Rectal smooth muscle tissue (tissue), 1 donor: ENCODE results near the gene TAF1C.

ENCODE experiments used
- H3K27ac ChIP-seq: one replicate; pipeline ENCODE4 v1.7.0; 2013; ENCODE audit warnings: low read depth, low read length, inconsistent platforms
- H3K27me3 ChIP-seq: one replicate; pipeline ENCODE4 v1.7.0; 2013; ENCODE audit warnings: low read length; ENCODE audit not compliant: control insufficient read depth, insufficient read depth
- H3K36me3 ChIP-seq: one replicate; pipeline ENCODE4 v1.7.0; 2013; ENCODE audit warnings: low read length; ENCODE audit not compliant: control insufficient read depth, insufficient read depth
- H3K4me1 ChIP-seq: one replicate; pipeline ENCODE4 v1.7.0; 2013; ENCODE audit warnings: low read length; ENCODE audit not compliant: control insufficient read depth, insufficient read depth
- H3K4me3 ChIP-seq: one replicate; pipeline ENCODE4 v1.7.0; 2013; ENCODE audit warnings: low read length
- H3K9ac ChIP-seq: one replicate; pipeline ENCODE4 v1.7.0; 2013; ENCODE audit warnings: low read length

Gene TAF1C

GRCh38 chr16:84159800-84160199 lies 27.1 kb downstream of the TAF1C start:
- Histone ChIP-seq H3K36me3 (no peaks in the 10 kb centered on the region), H3K4me1 (no peaks in the 10 kb centered on the region), H3K27ac (no peak overlapping the region), H3K4me3 (no peak overlapping the region), H3K9ac (no peak overlapping the region), H3K27me3 (peaks cover 5% of the 10 kb centered on the region)

- Histone ChIP-seq H3K9ac (no peak overlapping the region), H3K4me3 (no peak overlapping the region), H3K27me3 (peaks cover 5% of the 10 kb centered on the region), H3K4me1 (no peaks in the 10 kb centered on the region), H3K27ac (no peak overlapping the region), H3K36me3 (no peaks in the 10 kb centered on the region)
These were observed 27.9 kb downstream of the TAF1C start for GRCh38 chr16:84159007-84159406.

DNA sequence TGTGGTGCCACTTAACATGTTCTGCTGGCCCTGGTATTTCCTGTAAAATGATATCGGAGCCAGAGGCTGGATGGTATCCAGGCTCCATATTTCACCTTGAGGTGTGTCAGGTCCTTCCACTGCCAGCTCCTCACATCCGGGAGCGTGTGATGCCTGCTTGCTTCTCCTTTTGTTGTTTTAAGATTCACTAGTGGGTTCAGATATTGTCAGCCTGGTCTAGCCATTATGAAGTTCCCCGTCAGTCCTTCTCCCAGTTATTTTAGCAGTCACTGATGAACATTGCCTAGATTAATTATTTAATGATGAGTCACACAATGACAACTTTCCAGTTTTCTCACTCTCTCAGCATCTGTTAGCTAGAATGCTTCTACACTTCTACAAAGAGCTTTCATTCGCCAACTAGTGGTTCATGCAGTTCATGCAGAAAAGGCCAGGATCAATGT lies 30.5 kb downstream of the TAF1C start:
- Histone ChIP-seq H3K36me3 (no peaks in the 10 kb centered on the region), H3K4me3 (no peak overlapping the region), H3K27me3 (peaks cover 5% of the 10 kb centered on the region), H3K27ac (no peak overlapping the region), H3K9ac (no peak overlapping the region), H3K4me1 (no peaks in the 10 kb centered on the region)

- Histone ChIP-seq H3K4me1 (no peaks in the 10 kb centered on the region), H3K27me3 (peaks cover 5% of the 10 kb centered on the region), H3K27ac (no peak overlapping the region), H3K36me3 (no peaks in the 10 kb centered on the region), H3K4me3 (no peak overlapping the region), H3K9ac (no peak overlapping the region)
These were observed 31.1 kb downstream of the TAF1C start for GRCh38 chr16:84155771-84156170.

DNA sequence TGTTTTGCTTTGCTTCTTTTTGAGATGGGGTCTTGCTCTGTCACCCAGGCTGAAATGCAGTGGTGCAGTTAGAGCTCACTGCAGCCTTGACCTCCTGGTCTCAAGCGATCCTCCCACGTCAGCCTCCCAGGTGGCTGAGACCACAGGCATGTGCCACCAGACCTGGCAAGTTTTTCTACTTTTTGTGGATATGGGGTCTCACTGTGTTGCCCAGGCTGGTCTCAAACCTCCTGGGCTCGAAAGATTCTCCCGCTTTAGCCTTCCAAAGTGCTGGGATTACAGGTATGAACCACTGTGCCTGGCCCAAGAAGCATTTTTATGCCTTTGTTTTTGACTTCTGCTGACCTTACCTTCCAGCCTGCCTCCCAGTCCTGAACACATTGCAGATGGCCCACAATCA lies 31.6 kb downstream of the TAF1C start:
- no peaks in the 10 kb centered on the region for H3K4me1 ChIP-seq
- no peak overlapping the region for H3K4me3 ChIP-seq
- peaks cover 5% of the 10 kb centered on the region for H3K27me3 ChIP-seq
- H3K9ac ChIP-seq = no peak overlapping the region
- no peak overlapping the region for H3K27ac ChIP-seq
- H3K36me3 ChIP-seq = no peaks in the 10 kb centered on the region

DNA sequence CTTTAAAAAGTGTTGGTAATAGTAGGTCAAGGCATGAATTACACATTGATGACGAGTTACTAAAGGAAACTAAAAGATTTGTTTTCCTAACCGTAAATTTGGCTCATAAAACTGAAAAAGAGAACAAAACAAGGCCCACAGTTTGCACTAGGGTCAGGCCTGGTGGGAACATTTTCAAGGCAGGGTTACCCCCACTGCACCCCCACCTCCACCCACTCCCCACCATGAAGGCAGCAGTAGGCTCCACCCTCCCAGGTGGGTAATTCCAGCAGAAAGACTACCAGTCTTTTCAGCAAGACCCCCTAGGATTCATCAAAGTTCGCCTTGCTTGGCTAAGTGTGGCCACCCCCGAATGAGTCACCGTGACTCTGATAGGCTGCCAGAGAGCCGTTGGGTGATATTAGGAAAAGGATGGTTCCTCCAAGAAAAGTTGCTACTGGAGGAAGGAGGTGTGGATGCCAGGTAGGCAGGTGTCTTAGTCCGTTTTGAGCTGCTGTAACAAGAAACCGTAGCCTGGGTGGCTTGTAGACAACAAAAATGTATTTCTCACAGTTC lies 33.1 kb downstream of the TAF1C start:
- Histone ChIP-seq H3K9ac (no peak overlapping the region), H3K27ac (no peak overlapping the region), H3K27me3 (peaks cover 5% of the 10 kb centered on the region), H3K36me3 (no peaks in the 10 kb centered on the region), H3K4me3 (no peak overlapping the region), H3K4me1 (no peaks in the 10 kb centered on the region)

DNA sequence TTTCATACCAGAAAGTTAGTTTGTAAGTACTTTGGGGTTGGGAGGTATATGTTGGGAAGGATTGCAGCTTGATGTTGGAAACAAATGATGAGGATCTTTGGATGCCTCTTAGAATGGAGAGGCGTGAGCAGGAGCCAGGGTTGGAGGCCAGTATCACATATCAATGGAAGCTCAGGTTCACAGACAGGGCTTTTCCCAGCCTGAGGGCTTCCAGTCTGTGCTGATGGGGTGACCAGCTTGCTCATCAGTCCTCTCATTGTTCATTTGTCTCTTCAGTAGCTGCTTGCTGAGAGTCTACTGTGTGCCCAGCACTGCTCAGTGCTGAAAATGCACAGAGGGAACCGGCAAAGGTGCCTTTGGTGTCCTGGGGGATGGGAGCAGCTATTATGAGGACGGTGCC lies 35.9 kb downstream of the TAF1C start:
- no peak overlapping the region for H3K9ac ChIP-seq
- no peak overlapping the region for H3K27ac ChIP-seq
- no peaks in the 10 kb centered on the region for H3K4me1 ChIP-seq
- H3K27me3 ChIP-seq = no peaks in the 10 kb centered on the region
- no peak overlapping the region for H3K4me3 ChIP-seq
- no peaks in the 10 kb centered on the region for H3K36me3 ChIP-seq

GRCh38 chr16:84144859-84145639 lies 41.8 kb downstream of the TAF1C start, which contains the start of the genes DNAAF1 and HSDL1:
Gene DNAAF1 (plus strand): TSS chr16:84145308. CDS start chr16:84145441, 133 bp downstream.
Gene HSDL1 (minus strand): TSS chr16:84145177. CDS start chr16:84131321, 13,856 bp downstream.
- Histone ChIP-seq H3K27ac (peak within 1 kb of the TSS; percentile 64), H3K9ac (peak within 1 kb of the TSS; percentile 40), H3K4me3 (peak within 1 kb of the TSS; percentile 84), H3K36me3 (no peaks in the 10 kb centered on the region), H3K4me1 (no peaks in the 10 kb centered on the region), H3K27me3 (no peaks in the 10 kb centered on the region)

GRCh38 chr16:84144209-84144858 lies 42.5 kb downstream of the TAF1C start:
- no peaks in the 10 kb centered on the region for H3K27me3 ChIP-seq
- peak overlapping the region; percentile 64 for H3K27ac ChIP-seq
- no peaks in the 10 kb centered on the region for H3K36me3 ChIP-seq
- peak overlapping the region; percentile 30 for H3K9ac ChIP-seq
- H3K4me1 ChIP-seq = no peaks in the 10 kb centered on the region
- H3K4me3 ChIP-seq = peak overlapping the region; percentile 80

DNA sequence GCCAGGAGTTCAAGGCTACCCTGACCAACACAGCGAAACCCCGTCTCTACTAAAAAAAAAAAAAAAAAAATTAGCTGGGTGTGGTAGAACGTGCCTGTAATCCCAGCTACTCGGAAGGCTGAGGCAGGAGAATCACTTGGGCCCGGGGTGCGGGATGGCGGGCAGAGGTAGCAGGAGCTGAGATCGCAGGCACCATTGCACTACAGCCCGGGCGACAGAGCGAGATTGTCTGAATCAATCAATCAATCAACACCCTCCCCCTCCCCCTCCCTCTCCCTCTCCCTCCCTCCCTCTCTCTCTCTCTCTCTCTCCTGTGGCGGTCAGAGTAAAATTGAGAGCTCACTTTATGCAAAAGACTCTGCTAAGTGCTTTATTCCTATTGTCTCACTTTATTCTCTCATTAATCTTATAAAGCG lies 43.1 kb downstream of the TAF1C start:
- Histone ChIP-seq H3K4me1 (no peaks in the 10 kb centered on the region), H3K36me3 (no peaks in the 10 kb centered on the region), H3K27me3 (no peaks in the 10 kb centered on the region), H3K27ac (no peak overlapping the region), H3K4me3 (peak overlapping the region; percentile 80), H3K9ac (no peak overlapping the region)

DNA sequence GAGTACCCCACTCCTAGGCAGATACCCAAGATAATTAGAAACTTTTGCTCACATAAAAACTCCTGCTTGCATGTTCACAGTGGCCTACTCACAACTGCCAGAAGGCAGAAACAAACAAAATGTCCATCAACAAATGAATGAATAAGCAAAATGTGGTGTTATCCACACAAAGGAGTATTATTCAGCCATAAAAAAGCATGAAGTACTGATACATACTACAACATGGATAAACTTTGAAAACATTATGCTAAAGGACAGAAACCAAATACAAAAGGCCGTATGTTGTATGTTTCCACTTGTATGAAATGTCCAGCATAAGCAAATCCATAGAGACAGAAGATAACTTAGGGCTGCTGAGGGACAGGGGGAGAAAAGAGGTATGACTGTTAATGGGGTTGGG lies 43.8 kb downstream of the TAF1C start:
- Histone ChIP-seq H3K4me3 (no peak overlapping the region), H3K27me3 (no peaks in the 10 kb centered on the region), H3K4me1 (no peaks in the 10 kb centered on the region), H3K27ac (no peak overlapping the region), H3K9ac (no peak overlapping the region), H3K36me3 (no peaks in the 10 kb centered on the region)

DNA sequence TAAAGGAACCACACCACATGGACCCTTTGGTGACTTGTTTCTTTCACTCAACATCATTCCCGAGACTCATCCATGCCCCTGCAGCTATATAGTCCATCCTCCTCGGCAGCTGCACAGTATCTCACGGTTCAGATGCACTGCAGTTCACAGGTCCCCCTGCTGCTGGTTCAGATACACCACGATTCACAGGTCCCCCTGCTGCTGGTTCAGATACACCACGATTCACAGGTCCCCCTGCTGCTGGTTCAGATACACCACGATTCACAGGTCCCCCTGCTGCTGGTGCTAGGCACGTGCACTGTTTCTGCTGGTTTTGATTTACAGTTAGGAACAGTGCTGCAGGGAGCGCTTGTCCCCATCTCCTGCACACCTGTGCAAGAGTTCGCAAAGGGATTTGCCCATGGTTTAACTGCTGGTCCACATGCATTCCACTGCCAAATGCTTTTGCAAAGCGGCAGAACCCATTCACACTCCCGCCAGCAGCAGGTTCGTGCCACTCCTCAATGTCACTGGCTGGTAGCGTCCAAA lies 45.6 kb downstream of the TAF1C start:
- H3K9ac ChIP-seq = no peak overlapping the region
- no peaks in the 10 kb centered on the region for H3K27me3 ChIP-seq
- no peaks in the 10 kb centered on the region for H3K36me3 ChIP-seq

More for the DNA sequence above, 45.6 kb downstream of the TAF1C start:
- Histone ChIP-seq H3K27ac (no peak overlapping the region), H3K4me3 (no peak overlapping the region), H3K4me1 (no peaks in the 10 kb centered on the region)
